ENCODE measurements around the gene DPEP2. TPM values are rescaled to one million over a fixed set of nuclear protein-coding genes. Genes with fewer than 3 reads are reported as not detected.
"Not testable (repeated sequence)": the region's sequence is repeated elsewhere in the genome, so short reads cannot be mapped to it uniquely, and the experiment has no call there.

The DPEP2 gene
- total and polyA plus RNA-seq, 2 experiments from 2014 or later = not detected

DNA sequence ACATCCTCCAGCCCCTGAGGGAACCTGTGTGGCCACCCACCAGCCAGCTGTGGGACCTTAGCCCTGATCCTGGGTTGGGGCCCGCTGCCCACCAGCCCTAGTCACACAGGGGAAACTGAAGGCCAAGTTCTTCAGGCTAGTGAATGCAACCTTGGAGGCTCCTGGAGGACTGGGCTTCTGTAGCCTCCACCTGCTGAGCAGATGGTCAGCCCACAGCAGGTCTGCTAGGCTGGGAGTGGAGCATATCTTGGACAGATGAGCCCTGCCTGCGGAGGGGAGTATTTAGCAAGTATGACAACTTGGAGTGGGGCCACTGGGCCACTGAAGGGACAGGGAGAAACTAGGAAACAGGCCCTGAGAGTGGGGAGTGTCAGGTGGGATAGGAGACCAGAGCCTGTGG lies 23.1 kb downstream of the DPEP2 start:
- Histone ChIP-seq H3K4me2 (no peak overlapping the region), H3K27ac (no peak overlapping the region), H3K36me3 (replicated peaks; ENCODE audit: insufficient read depth, low read depth) (no peaks in the 10 kb centered on the region), H4K20me1 (ENCODE audit: insufficient read depth, poor library complexity, severe bottlenecking) (no peaks in the 10 kb centered on the region), H3K4me1 (ENCODE audit: insufficient read depth) (no peaks in the 10 kb centered on the region), H3K79me2 (no peaks in the 10 kb centered on the region), H2AFZ (no peak overlapping the region), H3K9me3 (ENCODE audit: low read depth) (no peaks in the 10 kb centered on the region), H3K27me3 (no peaks in the 10 kb centered on the region), H3K4me3 (no peak overlapping the region), H3K9me2 (replicated peaks; ENCODE audit: insufficient read depth) (no peaks in the 10 kb centered on the region)
- TF ChIP-seq EZH2phosphoT487 (IDR thresholded peaks at IDR 0.05; ENCODE audit: low read depth, severe bottlenecking, unreplicated experiment) (no peak), EZH2 (IDR thresholded peaks at IDR 0.05; ENCODE audit: borderline replicate concordance) (no peak)
- TF ChIP-seq, protein P1, sequence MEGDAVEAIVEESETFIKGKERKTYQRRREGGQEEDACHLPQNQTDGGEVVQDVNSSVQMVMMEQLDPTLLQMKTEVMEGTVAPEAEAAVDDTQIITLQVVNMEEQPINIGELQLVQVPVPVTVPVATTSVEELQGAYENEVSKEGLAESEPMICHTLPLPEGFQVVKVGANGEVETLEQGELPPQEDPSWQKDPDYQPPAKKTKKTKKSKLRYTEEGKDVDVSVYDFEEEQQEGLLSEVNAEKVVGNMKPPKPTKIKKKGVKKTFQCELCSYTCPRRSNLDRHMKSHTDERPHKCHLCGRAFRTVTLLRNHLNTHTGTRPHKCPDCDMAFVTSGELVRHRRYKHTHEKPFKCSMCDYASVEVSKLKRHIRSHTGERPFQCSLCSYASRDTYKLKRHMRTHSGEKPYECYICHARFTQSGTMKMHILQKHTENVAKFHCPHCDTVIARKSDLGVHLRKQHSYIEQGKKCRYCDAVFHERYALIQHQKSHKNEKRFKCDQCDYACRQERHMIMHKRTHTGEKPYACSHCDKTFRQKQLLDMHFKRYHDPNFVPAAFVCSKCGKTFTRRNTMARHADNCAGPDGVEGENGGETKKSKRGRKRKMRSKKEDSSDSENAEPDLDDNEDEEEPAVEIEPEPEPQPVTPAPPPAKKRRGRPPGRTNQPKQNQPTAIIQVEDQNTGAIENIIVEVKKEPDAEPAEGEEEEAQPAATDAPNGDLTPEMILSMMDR (IDR thresholded peaks at IDR 0.05; ENCODE audit: poor library complexity) = no peak
- WGBS (ENCODE audit: low lambda C conversion rate, missing lambda C conversion rate) = 96% methylated on average over 2 of the region's 2 CpGs
- no peak for DNase-seq (ENCODE audit: low spot score)

DNA sequence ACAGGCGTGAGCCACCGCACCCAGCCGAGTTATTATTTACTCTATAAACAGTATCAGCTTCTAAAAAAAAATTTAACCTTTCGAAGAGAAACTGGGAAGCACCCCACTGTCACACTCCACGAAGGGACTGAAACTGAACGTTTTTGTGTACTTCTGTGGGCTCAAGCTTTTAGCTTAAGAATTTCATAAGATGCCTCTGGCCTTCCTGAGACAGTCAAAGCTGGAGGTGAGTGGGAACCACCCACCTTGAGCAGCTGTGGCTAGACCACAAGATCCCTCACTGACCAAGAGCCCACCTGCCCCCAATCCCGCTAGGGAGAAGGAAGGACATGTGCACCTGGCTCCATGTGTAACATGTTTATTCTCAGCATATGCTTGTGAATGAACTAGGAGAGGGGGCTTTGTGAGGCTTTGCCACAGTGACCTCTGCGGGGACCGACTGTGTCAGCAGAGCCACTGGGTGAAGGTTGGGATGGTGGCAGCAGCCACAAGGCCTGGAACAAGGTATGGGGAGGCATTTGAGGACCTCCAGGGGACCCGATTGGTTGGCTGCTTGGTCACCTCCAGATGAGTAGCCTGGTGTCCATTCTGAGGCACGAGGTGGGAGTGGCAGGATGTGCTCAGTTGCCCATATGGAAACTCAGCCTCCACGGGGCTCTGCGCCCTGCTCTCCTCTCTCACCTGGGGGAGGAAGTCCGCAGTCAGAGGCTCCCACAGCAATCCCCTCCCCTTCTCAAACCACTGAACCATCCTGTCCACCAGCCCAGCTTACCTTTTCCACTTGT lies 23.8 kb downstream of the DPEP2 start:
- no peak for DNase-seq (ENCODE audit: low spot score)
- no peak overlapping the region for H2AFZ ChIP-seq
- 82% methylated on average over 13 of the region's 14 CpGs for WGBS (ENCODE audit: low lambda C conversion rate, missing lambda C conversion rate)
- H4K20me1 ChIP-seq (ENCODE audit: insufficient read depth, poor library complexity, severe bottlenecking) = no peaks in the 10 kb centered on the region
- no peaks in the 10 kb centered on the region for H3K4me1 ChIP-seq (ENCODE audit: insufficient read depth)
- no peak overlapping the region for H3K4me2 ChIP-seq
- H3K4me3 ChIP-seq = no peak overlapping the region
- no peak overlapping the region for H3K27ac ChIP-seq
- TF ChIP-seq, protein P1 (IDR thresholded peaks at IDR 0.05; ENCODE audit: poor library complexity) = no peak
- TF ChIP-seq EZH2 (IDR thresholded peaks at IDR 0.05; ENCODE audit: borderline replicate concordance) (no peak), EZH2phosphoT487 (IDR thresholded peaks at IDR 0.05; ENCODE audit: low read depth, severe bottlenecking, unreplicated experiment) (no peak)
- H3K9me2 ChIP-seq (replicated peaks; ENCODE audit: insufficient read depth) = no peaks in the 10 kb centered on the region
- H3K27me3 ChIP-seq = no peaks in the 10 kb centered on the region
- H3K36me3 ChIP-seq (replicated peaks; ENCODE audit: insufficient read depth, low read depth) = no peaks in the 10 kb centered on the region
- H3K79me2 ChIP-seq = no peaks in the 10 kb centered on the region
- no peaks in the 10 kb centered on the region for H3K9me3 ChIP-seq (ENCODE audit: low read depth)

DNA sequence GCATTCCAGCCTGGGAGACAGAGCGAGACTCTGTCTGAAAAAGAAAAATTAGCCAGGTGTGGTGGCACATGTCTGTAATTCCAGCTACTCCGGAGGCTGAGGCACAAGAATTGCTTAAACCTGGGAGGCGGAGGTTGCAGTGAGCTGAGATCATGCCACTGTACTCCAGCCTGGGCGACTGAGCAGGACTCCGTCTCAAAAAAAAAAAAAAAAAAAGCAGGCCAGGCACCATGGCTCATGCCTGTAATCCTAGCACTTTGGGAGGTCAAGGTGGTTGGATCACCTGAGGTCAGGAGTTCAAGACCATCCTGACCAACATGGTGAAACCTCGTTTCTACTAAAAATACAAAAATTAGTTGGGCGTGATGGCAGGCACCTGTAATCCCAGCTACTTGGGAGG lies 27.0 kb downstream of the DPEP2 start:
- H3K79me2 ChIP-seq = peaks cover 11% of the 10 kb centered on the region
- H3K4me1 ChIP-seq (ENCODE audit: insufficient read depth); H4K20me1 ChIP-seq (ENCODE audit: insufficient read depth, poor library complexity, severe bottlenecking); H2AFZ ChIP-seq; H3K36me3 ChIP-seq (replicated peaks; ENCODE audit: insufficient read depth, low read depth); DNase-seq (ENCODE audit: low spot score); H3K9me2 ChIP-seq (replicated peaks; ENCODE audit: insufficient read depth); H3K27ac ChIP-seq; H3K4me2 ChIP-seq; H3K9me3 ChIP-seq (ENCODE audit: low read depth); H3K27me3 ChIP-seq; H3K4me3 ChIP-seq: not testable (repeated sequence)
- 90% methylated on average over 7 of the region's 7 CpGs for WGBS (ENCODE audit: low lambda C conversion rate, missing lambda C conversion rate)

DNA sequence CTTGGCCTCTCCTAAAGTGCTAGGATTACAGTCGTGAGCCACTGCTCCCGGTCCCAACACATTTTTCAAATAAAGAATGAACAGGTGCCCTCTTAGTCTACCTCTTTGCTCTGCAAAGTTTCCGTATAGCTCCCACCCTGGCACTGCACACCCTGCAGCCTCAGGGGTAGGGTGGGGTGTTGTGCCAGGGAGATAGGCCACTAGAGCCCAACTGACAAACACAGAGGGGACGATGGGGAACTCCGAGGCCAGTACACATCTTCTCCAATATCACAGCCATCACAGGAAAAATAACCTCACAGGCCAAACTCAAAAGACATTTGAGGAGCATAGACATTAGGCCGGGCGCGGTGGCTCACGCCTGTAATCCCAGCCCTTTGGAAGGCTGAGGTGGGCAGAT lies 28.2 kb downstream of the DPEP2 start:
- Histone ChIP-seq H3K9me2 (replicated peaks; ENCODE audit: insufficient read depth) (no peaks in the 10 kb centered on the region), H3K79me2 (peaks cover 22% of the 10 kb centered on the region), H3K9me3 (ENCODE audit: low read depth) (no peaks in the 10 kb centered on the region), H4K20me1 (ENCODE audit: insufficient read depth, poor library complexity, severe bottlenecking) (peaks cover 13% of the 10 kb centered on the region), H2AFZ (no peak overlapping the region), H3K36me3 (replicated peaks; ENCODE audit: insufficient read depth, low read depth) (no peaks in the 10 kb centered on the region), H3K27ac (no peak overlapping the region), H3K4me2 (no peak overlapping the region), H3K4me3 (no peak overlapping the region), H3K27me3 (no peaks in the 10 kb centered on the region), H3K4me1 (ENCODE audit: insufficient read depth) (peaks cover 18% of the 10 kb centered on the region)
- DNase-seq (ENCODE audit: low spot score) = no peak
- TF ChIP-seq, protein P1 (IDR thresholded peaks at IDR 0.05; ENCODE audit: poor library complexity) = no peak
- TF ChIP-seq EZH2 (IDR thresholded peaks at IDR 0.05; ENCODE audit: borderline replicate concordance) (no peak), EZH2phosphoT487 (IDR thresholded peaks at IDR 0.05; ENCODE audit: low read depth, severe bottlenecking, unreplicated experiment) (no peak)
- WGBS (ENCODE audit: low lambda C conversion rate, missing lambda C conversion rate) = 97% methylated on average over 9 of the region's 9 CpGs

Data from hepatocyte (in vitro differentiated cells).